CD14-positive monocyte (primary cell): ENCODE data around the gene GPRASP3. TPM values are rescaled to one million over a fixed set of nuclear protein-coding genes. Genes with fewer than 3 reads are reported as not detected.
"Not testable (repeated sequence)": the region's sequence is repeated elsewhere in the genome, so short reads cannot be mapped to it uniquely, and the experiment has no call there.

Source experiments
- DNase-seq, 3 donors: peaks; one replicate each; pipeline ENCODE4 v3.0.0-alpha.2; 2011 to 2022
- H2AFZ ChIP-seq: 2 replicates; pipeline ENCODE4 v1.6.0; 2012; ENCODE audit warnings: mild to moderate bottlenecking, low read depth, low read length, inconsistent platforms; ENCODE audit not compliant: insufficient read depth, poor library complexity, severe bottlenecking
- H3K27ac ChIP-seq, 2 donors: 1 replicate in 1 of 2; 2 replicates in 1 of 2; pipeline ENCODE4 v1.5.1; 2012 to 2013; ENCODE audit warnings: low read length in 2 of 2, control low read depth in 1 of 2, inconsistent platforms in 1 of 2, low read depth in 1 of 2, mild to moderate bottlenecking in 1 of 2
- H3K27me3 ChIP-seq, 2 donors: one replicate each; pipeline versions ENCODE4 v1.6.0 to v1.6.1; 2011 to 2013; ENCODE audit warnings: low read length in 2 of 2; ENCODE audit not compliant: control insufficient read depth in 2 of 2, insufficient read depth in 2 of 2
- H3K36me3 ChIP-seq, 2 donors: replicated peaks in 1 of 2; 1 replicate in 1 of 2; 2 replicates in 1 of 2; pipeline versions ENCODE4 v1.5.1 to v1.6.1; 2012 to 2013; ENCODE audit warnings: low read length in 2 of 2, control low read depth in 1 of 2, inconsistent platforms in 1 of 2, mild to moderate bottlenecking in 1 of 2; ENCODE audit not compliant: insufficient read depth in 2 of 2, control insufficient read depth in 1 of 2
- H3K4me1 ChIP-seq, 2 donors: 1 replicate in 1 of 2; 2 replicates in 1 of 2; pipeline versions ENCODE4 v1.5.1 to v1.6.1; 2012 to 2013; ENCODE audit warnings: low read length in 2 of 2, control low read depth in 1 of 2, inconsistent platforms in 1 of 2, mild to moderate bottlenecking in 1 of 2, moderate library complexity in 1 of 2; ENCODE audit not compliant: insufficient read depth in 2 of 2, control insufficient read depth in 1 of 2
- H3K4me2 ChIP-seq: replicated peaks from 2 replicates; pipeline ENCODE3; 2012; ENCODE audit warnings: low read length, moderate library complexity, mild to moderate bottlenecking; ENCODE audit not compliant: poor library complexity, severe bottlenecking; ENCODE audit errors: extremely low read depth
- H3K4me3 ChIP-seq, 3 experiments: fragments of 200-600 bp in 1 of 3; sonication (generic) in 1 of 3; replicated peaks in 1 of 3; 1 replicate in 2 of 3; 2 replicates in 1 of 3; pipeline ENCODE4 v1.5.1; 2011 to 2013; ENCODE audit warnings: low read length in 3 of 3, mild to moderate bottlenecking in 3 of 3, control low read depth in 2 of 3, low read depth in 2 of 3, inconsistent platforms in 1 of 3, moderate library complexity in 1 of 3
- H3K79me2 ChIP-seq: 2 replicates; pipeline ENCODE4 v1.6.0; 2012; ENCODE audit warnings: mild to moderate bottlenecking, control low read depth, inconsistent platforms, low read length, moderate library complexity; ENCODE audit not compliant: insufficient read depth
- H3K9ac ChIP-seq: 2 replicates; pipeline ENCODE4 v1.6.0; 2017; ENCODE audit warnings: low read length, mild to moderate bottlenecking; ENCODE audit not compliant: insufficient read depth, poor library complexity, severe bottlenecking
- H3K9me3 ChIP-seq, 2 donors: replicated peaks in 1 of 2; 1 replicate in 1 of 2; 2 replicates in 1 of 2; pipeline versions ENCODE4 v1.5.1 to v1.6.1; 2012 to 2013; ENCODE audit warnings: low read length in 2 of 2, control low read depth in 1 of 2; ENCODE audit not compliant: control insufficient read depth in 1 of 2, insufficient read depth in 1 of 2
- H4K20me1 ChIP-seq: 2 replicates; pipeline ENCODE4 v1.6.0; 2012; ENCODE audit warnings: mild to moderate bottlenecking, low read length, control low read depth, moderate library complexity; ENCODE audit not compliant: insufficient read depth
- H3K27ac Mint-ChIP-seq, 7 donors: one replicate each; pipeline ENCODE4 v1.8.0; 2020; ENCODE audit warnings: mild to moderate bottlenecking in 7 of 7, mixed read lengths in 7 of 7, moderate library complexity in 6 of 7, inconsistent platforms in 2 of 7
- H3K27me3 Mint-ChIP-seq, 3 donors: one replicate each; pipeline ENCODE4 v1.8.0; 2021 to 2022; ENCODE audit warnings: low read depth in 3 of 3, mild to moderate bottlenecking in 3 of 3, mixed read lengths in 3 of 3, moderate library complexity in 3 of 3, inconsistent platforms in 1 of 3
- H3K36me3 Mint-ChIP-seq, 2 donors: one replicate each; pipeline ENCODE4 v1.8.0; 2020; ENCODE audit warnings: mixed read lengths in 2 of 2, inconsistent platforms in 1 of 2, mild to moderate bottlenecking in 1 of 2
- H3K4me1 Mint-ChIP-seq: one replicate; pipeline ENCODE4 v1.8.0; 2020; ENCODE audit warnings: mild to moderate bottlenecking, mixed read lengths
- H3K4me3 Mint-ChIP-seq, 2 donors: one replicate each; pipeline ENCODE4 v1.8.0; 2020; ENCODE audit warnings: mild to moderate bottlenecking in 2 of 2, mixed read lengths in 2 of 2, moderate library complexity in 1 of 2
- H3K9me3 Mint-ChIP-seq, 7 donors: one replicate each; pipeline ENCODE4 v1.8.0; 2020 to 2022; ENCODE audit warnings: mixed read lengths in 7 of 7, mild to moderate bottlenecking in 6 of 7, moderate library complexity in 6 of 7, inconsistent platforms in 2 of 7
- WGBS: methylation state at CpG from one replicate; pipeline ENCODE4 v1.1.5; 2013; ENCODE audit warnings: missing lambda C conversion rate; ENCODE audit not compliant: insufficient coverage; 5-methylcytosine and 5-hydroxymethylcytosine counted together
- intact Hi-C, 2 donors: fragments of 100-400 bp; cut with micrococcal nuclease; formaldehyde crosslinking; loops; one replicate each; pipeline versions ENCODE4 v1.15.0 to v1.15.1; 2023
- polyA minus RNA-seq: library from RNA; depleted of rRNA, polyadenylated mRNA; stranded (reverse); fragments of >200 nt; gene quantifications from 2 replicates; pipeline ENCODE4 v1.2.3, GENCODE V29; 2012
- polyA plus RNA-seq, 3 donors: library from polyadenylated mRNA; depleted of rRNA in 1 of 3; unstranded in 2 of 3; stranded (reverse) in 1 of 3; fragments of 300-500 nt in 2 of 3; fragments of >200 nt in 1 of 3; fragmentation: Illumina TruSeq in 2 of 3; gene quantifications; 1 replicate in 2 of 3; 2 replicates in 1 of 3; pipeline ENCODE4 v1.2.3, GENCODE V29; 2012 to 2021
- total RNA-seq, 12 experiments: library from RNA in 1 of 12; stranded (reverse) in 1 of 12; fragments of 120-200 nt in 1 of 12; gene quantifications; one replicate each; pipeline ENCODE4 v1.2.4 and lab custom pipeline; 2013 to 2026; ENCODE audit warnings: mixed read lengths in 6 of 12, inconsistent platforms in 1 of 12
- TF ChIP-seq, protein P1 (sequence below): fragments of 200-600 bp; IDR thresholded peaks from one replicate; pipeline ENCODE4 v1.8.0; 2022; ENCODE audit warnings: antibody characterized with exemption, mild to moderate bottlenecking

The GPRASP3 gene
- 0.17 TPM for total RNA-seq (2013)
- polyA plus RNA-seq (under 1 TPM; 0.03 to 0.08 (median 0.04) TPM), polyA minus RNA-seq (under 0.01 and 0.08 TPM in 2 replicates), total RNA-seq (lab: John Stamatoyannopoulos, UW) (0 to 0.15 (median 0) reads per million in 11 experiments)

DNA sequence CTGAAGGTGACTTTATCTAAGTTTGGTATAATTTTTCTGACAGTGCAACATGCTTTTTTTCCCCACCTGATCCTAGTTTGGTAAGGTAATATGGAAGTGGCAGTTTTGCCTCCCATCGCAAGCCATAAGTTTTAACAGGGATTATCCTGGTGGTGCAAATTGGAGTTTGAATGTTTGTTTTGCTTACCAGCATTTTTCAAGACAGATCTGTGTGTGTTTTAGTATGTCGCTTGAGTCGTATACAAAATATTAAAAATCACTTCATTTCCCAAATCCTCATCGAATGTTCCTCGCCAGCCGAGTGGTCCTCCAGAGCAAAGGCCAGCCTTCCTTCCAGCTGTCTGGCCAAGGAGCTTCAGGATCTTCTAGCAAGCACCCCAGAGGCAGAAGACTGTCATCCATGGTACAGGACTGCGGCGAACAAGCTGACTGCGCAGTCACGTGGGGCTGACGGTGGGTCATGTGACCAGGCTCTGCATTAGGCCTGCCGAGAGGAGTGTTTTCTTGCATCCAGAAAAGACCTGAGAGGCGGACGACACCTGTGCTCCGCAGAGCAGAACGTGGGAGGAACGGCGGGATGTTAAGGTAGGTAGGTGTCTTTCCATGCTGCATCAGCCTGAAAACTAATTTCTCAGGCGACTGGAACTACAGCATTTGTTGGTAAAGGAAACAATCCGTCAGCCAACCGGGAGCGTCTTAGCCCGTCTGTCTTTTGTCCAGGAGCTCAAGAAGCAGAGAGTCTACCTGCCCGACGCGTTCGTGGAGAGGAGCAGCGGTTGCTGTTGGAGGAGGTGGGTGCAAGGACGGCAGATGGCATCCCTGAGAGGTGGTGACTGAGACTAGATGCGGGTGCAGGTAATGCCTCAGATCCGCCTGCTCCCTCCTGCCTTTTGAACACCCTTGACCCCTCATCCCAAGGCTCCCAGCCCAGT, at the start of gene GPRASP3:
TSS of gene GPRASP3 (plus strand) at position 507 of the 932 bp plus-strand sequence. CDS start 28,253 bp downstream, outside the sequence.
- WGBS, result 1% methylated on average over 17 of the region's 31 CpGs
- intact Hi-C loops, result no loop called here

DNA sequence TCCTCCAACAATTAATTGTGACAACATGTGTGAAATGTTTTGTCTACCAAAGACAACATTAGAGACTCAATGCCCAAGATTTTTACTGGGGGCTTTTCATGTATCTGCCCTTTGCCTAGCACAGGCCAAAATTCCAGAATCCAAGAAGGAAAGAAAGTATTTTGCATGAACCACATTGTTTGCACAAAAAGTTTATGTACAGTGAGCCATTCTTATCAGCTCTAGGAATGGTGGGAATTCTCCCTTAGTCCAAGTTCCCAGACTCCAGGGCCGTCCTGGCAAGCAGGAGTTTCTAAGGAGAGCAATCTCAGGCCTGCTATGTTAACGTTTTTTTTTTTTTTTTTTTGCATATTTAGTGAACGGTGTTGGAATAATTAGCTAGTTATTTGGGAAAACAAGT, 47.7 kb upstream of the GPRASP3 start:
- intact Hi-C loops, result no loop called here
- Histone ChIP-seq H3K9me3 (no peaks in the 10 kb centered on the region), H3K4me3 (no peak overlapping the region), H3K36me3 (no peaks in the 10 kb centered on the region), H3K79me2 (no peaks in the 10 kb centered on the region), H4K20me1 (no peaks in the 10 kb centered on the region), H3K4me2 (no peak overlapping the region), H3K4me1 (peaks cover 0 to 6% of the 10 kb centered on the region in 2 donors), H3K27ac (no peak overlapping the region), H2AFZ (no peak overlapping the region), H3K9ac (no peak overlapping the region), H3K27me3 (no peaks in the 10 kb centered on the region)
- TF ChIP-seq, protein P1, sequence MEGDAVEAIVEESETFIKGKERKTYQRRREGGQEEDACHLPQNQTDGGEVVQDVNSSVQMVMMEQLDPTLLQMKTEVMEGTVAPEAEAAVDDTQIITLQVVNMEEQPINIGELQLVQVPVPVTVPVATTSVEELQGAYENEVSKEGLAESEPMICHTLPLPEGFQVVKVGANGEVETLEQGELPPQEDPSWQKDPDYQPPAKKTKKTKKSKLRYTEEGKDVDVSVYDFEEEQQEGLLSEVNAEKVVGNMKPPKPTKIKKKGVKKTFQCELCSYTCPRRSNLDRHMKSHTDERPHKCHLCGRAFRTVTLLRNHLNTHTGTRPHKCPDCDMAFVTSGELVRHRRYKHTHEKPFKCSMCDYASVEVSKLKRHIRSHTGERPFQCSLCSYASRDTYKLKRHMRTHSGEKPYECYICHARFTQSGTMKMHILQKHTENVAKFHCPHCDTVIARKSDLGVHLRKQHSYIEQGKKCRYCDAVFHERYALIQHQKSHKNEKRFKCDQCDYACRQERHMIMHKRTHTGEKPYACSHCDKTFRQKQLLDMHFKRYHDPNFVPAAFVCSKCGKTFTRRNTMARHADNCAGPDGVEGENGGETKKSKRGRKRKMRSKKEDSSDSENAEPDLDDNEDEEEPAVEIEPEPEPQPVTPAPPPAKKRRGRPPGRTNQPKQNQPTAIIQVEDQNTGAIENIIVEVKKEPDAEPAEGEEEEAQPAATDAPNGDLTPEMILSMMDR, result no peak
- H3K27ac Mint-ChIP-seq, result no peak overlapping the region
- H3K9me3 Mint-ChIP-seq, result peaks cover 0 to 7% (median 3%) of the 10 kb centered on the region in 7 donors
- no peaks in the 10 kb centered on the region for H3K36me3 Mint-ChIP-seq
- WGBS, result no CpG with 5 or more reads among the region's 3 CpGs
- no peak for DNase-seq
- H3K4me3 Mint-ChIP-seq, result no peak overlapping the region
- H3K27me3 Mint-ChIP-seq, result peaks cover 0 to 2% (median under 1%) of the 10 kb centered on the region in 3 donors
- H3K4me1 Mint-ChIP-seq, result peaks cover 16% of the 10 kb centered on the region

More for the DNA sequence above, at the start of gene GPRASP3:
- Mint-ChIP-seq H3K4me1 (peaks cover 12% of the 10 kb centered on the region), H3K27ac (peak within 1 kb of the TSS in 1 of 7 donors; percentile 57), H3K4me3 (peak within 1 kb of the TSS; percentile 80 to 96), H3K9me3 (no peaks in the 10 kb centered on the region), H3K27me3 (peaks cover 1 to 15% (median 2%) of the 10 kb centered on the region in 3 donors), H3K36me3 (no peaks in the 10 kb centered on the region)
- H3K27me3 ChIP-seq, result no peaks in the 10 kb centered on the region
- peaks cover 9 to 10% of the 10 kb centered on the region in 2 donors for H3K4me1 ChIP-seq
- TF ChIP-seq, protein P1, result no peak
- peak within 1 kb of the TSS; percentile 45 for H3K9ac ChIP-seq
- no peaks in the 10 kb centered on the region for H3K79me2 ChIP-seq
- H3K4me2 ChIP-seq, result peak within 1 kb of the TSS; percentile 69
- H4K20me1 ChIP-seq, result no peaks in the 10 kb centered on the region
- H2AFZ ChIP-seq, result peak within 1 kb of the TSS; percentile 79
- peak within 1 kb of the TSS; percentile 16 to 65 (median 21) for H3K4me3 ChIP-seq
- no peak within 1 kb of the TSS for H3K27ac ChIP-seq
- no peaks in the 10 kb centered on the region for H3K9me3 ChIP-seq
- H3K36me3 ChIP-seq, result no peaks in the 10 kb centered on the region
- DNase-seq, result peak; percentile 28 to 51 (median 41)

DNA sequence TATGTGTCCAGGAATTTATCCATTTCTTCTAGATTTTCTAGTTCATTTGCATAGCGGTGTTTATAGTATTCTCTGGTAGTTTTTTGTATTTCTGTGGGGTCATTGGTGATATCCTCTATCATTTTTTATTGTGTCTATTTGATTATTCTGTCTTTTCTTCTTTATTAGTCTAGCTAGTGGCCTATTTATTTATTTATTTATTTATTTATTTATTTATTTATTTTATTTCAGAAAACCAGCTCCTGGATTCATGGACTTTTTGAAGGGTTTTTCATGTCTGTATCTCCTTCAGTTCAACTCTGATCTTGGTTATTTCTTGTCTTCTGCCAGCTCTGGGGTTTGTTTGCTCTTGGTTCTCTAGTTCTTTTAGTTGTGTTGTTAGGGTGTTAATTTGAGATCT, 43.1 kb upstream of the GPRASP3 start:
- intact Hi-C loops, H3K27ac Mint-ChIP-seq, H4K20me1 ChIP-seq, H3K36me3 ChIP-seq, H3K27me3 ChIP-seq, H3K4me3 ChIP-seq, H3K4me3 Mint-ChIP-seq, H2AFZ ChIP-seq, H3K4me2 ChIP-seq, DNase-seq, H3K9ac ChIP-seq, H3K27ac ChIP-seq, H3K4me1 ChIP-seq, H3K9me3 ChIP-seq, H3K9me3 Mint-ChIP-seq, H3K36me3 Mint-ChIP-seq, H3K79me2 ChIP-seq, H3K27me3 Mint-ChIP-seq: not testable (repeated sequence)
- peaks cover 18% of the 10 kb centered on the region for H3K4me1 Mint-ChIP-seq
- no CpG with 5 or more reads among the region's 1 CpG for WGBS
